HG03521 (cell line): ENCODE measurements around the gene CLCF1.

Experiments used
- ATAC-seq: cut with Tn5 transposase; IDR thresholded peaks from one replicate; pipeline ENCODE4 v1.9.1; 2021; ENCODE audit warnings: mild to moderate bottlenecking, moderate library complexity; ENCODE audit not compliant: unreplicated experiment

CLCF1 gene

GRCh38 chr11:67396587-67397389 is 23.4 kb upstream of the CLCF1 start:
- ATAC-seq = no peak

GRCh38 chr11:67396259-67396581 is 22.8 kb upstream of the CLCF1 start:
- ATAC-seq = no peak

GRCh38 chr11:67395555-67396258 is 22.3 kb upstream of the CLCF1 start:
- no peak for ATAC-seq

GRCh38 chr11:67393990-67394389 is 20.6 kb upstream of the CLCF1 start:
- no peak for ATAC-seq

DNA sequence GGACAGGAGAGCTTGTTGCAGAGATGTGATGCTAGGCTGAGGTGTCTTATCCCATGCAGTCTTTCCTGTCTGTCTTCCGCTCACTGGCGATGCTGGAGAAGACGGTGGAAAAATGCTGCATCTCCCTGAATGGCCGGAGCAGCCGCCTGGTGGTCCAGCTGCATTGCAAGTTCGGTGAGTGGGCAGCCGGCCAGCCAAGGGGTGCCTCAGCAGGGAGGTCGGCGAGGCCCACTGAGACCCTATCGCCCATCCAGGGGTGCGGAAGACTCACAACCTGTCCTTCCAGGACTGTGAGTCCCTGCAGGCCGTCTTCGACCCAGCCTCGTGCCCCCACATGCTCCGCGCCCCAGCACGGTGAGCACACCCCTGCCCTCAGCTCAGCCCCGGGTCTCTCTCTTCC is 20.0 kb upstream of the CLCF1 start:
- ATAC-seq = no peak

DNA sequence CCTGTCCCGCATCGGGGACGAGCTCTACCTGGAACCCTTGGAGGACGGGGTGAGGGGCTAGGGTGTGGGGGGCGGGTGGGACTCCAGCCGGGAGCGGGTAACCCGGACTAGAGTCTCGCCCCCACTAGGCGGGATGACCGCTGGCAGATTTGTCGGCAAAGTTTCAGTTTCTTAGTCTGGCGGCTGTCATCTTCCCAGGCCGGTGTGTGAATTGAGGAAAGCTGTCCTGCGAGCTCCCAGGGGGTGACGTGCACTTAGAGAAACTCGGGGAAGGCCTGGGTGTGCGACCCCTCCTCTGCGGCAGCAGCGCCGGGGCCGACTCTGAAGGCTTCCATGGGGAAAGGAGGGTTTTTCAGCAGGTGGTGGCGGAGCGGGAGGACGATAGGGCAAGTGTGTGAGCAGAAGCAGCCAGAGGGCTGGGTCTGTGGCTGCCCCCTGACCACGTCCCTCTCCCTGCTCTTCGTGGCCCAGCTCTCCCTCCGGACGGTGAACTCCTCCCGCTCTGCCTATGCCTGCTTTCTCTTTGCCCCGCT is 18.9 kb upstream of the CLCF1 start:
- no peak for ATAC-seq

DNA sequence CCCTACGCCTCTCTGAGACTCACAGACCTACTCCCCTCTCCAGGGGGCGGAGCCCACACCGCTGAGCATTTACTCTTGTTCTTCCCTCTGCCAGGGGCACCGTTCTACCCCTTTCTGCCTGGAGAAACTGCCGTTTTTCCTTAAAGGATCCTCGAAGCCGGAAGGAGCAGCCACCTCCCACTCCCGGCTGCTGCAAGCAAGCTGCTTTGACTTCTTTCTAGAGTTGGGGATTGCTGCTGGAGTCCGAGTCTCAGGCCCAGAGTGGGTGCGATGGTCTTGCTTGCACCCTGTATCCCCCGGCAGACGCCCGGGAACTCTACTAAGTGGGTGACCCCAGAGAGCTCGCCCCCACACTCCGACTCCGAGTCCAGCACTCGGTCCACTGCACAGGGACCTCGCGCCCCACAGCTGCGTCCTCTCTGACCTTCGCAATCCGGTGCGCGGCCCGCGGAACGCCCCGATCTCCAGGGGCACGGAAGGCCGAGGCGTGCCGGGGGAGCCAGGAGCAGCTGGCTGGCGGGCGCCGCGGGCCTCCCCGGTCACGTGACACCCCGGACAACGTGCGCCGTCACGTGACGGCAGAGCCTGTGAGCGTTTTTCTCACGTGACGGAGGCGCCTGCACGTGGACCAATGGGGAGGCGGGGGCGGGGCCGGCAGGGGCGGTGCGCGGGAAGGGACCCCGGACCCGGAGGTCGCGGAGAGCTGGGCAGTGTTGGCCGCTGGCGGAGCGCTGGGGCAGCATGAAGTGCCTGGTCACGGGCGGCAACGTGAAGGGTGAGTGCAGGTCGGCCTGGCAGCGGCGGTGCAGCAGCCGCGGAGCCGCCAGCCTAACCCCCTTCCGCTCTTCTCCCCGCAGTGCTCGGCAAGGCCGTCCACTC is 18.1 kb upstream of the CLCF1 start, which contains the start of gene RAD9A:
RAD9A (plus strand) TSS at position 683 of the 879 bp plus-strand sequence; CDS start at position 742, 59 bp downstream.
- peak; percentile 65 for ATAC-seq

DNA sequence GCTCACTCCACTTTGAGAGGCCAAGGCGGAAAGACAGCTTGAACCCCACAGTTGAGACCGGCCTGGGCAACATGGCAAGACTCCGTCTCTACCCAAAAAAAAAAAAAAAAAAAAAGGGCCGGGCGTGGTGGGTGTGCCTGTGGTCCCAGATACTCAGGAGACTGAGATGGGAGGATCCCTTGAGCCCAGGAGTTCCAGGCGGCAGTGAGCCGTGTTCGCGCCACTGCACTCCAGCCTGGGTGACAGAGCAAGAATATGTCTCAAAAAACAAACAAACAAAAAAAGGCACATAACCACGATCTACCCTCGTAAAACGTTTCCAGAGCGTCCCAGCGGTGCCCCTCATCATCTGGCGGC is 17.5 kb upstream of the CLCF1 start:
- no peak for ATAC-seq

DNA sequence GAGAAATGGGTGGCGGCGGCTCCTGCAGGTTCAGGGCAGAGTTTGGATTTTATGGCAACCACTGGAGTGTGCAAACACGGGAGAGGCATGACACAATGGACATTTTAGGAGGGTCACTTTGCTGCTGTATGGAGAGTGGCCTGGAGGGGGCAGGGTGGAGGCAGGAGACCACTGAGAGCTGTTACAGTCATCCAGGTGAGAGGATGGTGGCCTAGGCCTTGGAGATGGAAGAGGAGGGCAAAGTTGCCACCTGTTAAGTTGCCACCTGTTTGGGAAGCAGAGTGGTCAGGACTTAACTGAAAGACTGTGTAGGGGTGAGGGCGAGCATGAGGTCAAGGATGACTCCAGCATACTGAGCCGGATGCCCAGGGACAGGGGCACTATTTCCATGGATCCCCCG is 16.1 kb upstream of the CLCF1 start:
- ATAC-seq = no peak

DNA sequence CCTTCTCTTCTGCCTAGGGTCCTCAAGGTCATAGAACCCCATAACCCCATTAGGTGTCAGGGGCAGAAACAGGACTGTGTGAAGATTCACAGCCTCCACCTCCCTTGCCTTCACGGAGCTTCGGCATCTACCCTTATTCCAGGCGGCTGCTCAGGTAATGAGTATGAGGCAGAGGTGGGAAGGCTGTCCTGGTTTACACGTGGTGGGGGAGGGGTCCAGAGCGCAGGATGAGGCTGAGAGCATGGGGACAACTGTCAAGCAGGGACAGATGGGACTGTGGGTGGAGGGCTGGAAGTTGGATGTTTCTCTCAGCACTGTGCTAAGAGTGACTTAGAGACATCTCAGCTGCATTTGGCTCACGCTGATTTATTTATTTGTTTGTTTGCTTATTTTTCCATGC is 14.1 kb upstream of the CLCF1 start:
- ATAC-seq = no peak

- ATAC-seq = no peak
Observed at GRCh38 chr11:67387069-67387468, 13.7 kb upstream of the CLCF1 start.

- ATAC-seq = no peak
Observed at GRCh38 chr11:67384851-67385366, 11.5 kb upstream of the CLCF1 start.

- no peak for ATAC-seq
Observed at GRCh38 chr11:67382276-67383136, 9.1 kb upstream of the CLCF1 start.

DNA sequence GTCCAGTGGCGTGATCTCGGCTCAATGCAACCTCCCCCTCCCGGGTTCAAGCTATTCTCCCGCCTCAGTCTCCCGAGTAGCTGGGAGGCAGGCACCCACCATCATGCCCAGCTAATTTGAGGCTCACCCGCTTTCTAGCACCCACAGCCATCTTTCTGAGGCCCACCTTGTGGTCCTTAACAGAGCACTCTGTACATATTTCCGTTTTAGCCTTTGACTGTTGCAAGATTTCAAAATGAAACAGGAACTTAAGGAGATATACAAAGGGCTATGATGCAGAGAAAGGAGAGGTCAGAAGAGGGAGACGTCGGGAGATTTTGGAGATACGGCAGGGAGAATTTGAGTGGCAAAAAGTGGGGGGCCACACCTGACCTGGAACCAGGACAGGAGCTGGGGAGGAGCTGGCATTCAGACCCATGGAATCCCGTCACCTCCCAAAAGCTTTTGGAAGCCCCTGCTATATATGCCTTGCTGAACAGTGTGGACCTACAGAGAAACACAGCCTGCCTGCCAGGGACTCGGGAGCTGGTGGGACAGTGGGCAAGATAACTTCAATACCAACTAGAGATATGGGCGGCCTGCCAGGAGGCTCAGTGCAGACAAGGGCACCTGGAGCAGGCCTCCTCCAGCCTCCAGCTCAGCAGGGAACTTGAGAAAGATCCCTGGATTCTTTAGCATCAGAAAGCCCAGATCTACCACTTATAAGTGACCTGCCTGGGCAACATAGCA is 8.0 kb upstream of the CLCF1 start:
- no peak for ATAC-seq

DNA sequence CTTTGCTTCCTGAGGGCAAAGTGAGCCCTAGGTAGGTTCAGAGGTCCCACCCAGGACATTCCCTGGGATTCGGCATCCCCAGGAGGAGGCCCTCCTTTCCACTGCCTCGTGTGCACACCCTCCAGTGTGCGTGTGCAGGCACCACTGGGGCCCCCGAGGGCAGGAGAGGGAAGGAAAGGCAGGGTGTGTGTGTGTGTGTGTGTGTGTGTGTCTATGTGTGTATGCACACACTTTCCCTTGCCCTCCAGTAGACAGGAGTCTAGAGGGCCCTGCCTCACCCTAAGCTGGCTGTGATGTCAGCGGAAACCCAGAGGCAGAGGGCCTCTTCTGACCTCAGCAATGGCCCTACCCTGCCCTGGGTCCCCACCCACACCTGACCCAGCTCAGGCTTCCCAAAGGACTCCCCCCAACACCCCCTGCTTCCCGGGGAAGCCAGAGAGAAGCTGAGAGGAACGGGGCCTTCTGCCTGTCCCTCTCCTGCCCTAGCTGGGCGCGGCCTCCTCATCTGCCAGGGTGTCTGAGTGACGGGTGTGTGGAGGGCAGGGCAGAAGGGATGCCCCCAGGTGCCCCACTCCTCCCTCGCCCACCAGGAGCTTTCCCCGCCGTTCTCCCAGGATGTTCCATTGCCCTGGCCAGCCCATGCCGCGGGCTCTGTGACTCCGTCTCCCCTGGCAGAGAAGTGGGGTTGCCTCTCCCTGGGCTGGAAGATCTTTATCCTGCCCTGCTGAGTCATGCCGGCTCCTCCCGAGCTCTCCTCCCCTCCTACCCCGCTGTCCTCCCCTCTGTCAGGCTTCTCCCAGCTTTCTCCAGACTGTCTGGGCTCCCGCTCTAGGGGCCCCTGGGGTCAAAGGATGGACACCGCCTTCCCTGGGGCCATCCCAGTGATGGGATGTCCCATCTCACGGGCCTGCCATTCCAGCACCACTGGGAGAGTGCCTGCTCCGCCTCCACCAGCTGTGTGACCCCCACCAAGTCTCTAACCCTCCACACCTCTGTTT is 6.0 kb upstream of the CLCF1 start:
- ATAC-seq = no peak

GRCh38 chr11:67378544-67378943 is 5.1 kb upstream of the CLCF1 start:
- ATAC-seq = no peak

- no peak for ATAC-seq
Observed at GRCh38 chr11:67376873-67377808, 3.7 kb upstream of the CLCF1 start.
